Keratinocyte (primary cell): ENCODE measurements around the gene SOX15. TPM values are rescaled to one million over a fixed set of nuclear protein-coding genes. Genes with fewer than 3 reads are reported as not detected.

Experiments used
- DNase-seq: peaks from one replicate; pipeline ENCODE4 v3.0.0-alpha.2; 2011; ENCODE audit warnings: low read depth, missing footprints, low spot score
- FAIRE-seq: peaks from 2 replicates; lab custom pipeline; 2011; peaks lifted over from hg19 to GRCh38; lab: Jason Lieb, UNC
- H2AFZ ChIP-seq: 2 replicates; pipeline ENCODE4 v1.6.0; 2012; ENCODE audit warnings: low read length, control low read depth, inconsistent platforms; ENCODE audit not compliant: control insufficient read depth
- H3K27ac ChIP-seq: 2 replicates; pipeline ENCODE4 v1.5.1; 2011; ENCODE audit warnings: low read length; ENCODE audit not compliant: control insufficient read depth, insufficient read depth
- H3K27me3 ChIP-seq: 3 replicates; pipeline ENCODE4 v1.6.0; 2011; ENCODE audit warnings: low read length; ENCODE audit not compliant: control insufficient read depth, insufficient read depth; ENCODE audit errors: extremely low read depth
- H3K36me3 ChIP-seq, 2 experiments: 2 replicates in 1 of 2; 3 replicates in 1 of 2; pipeline ENCODE4 v1.5.1; 2011; ENCODE audit warnings: low read length in 2 of 2, mild to moderate bottlenecking in 1 of 2; ENCODE audit not compliant: control insufficient read depth in 2 of 2, insufficient read depth in 2 of 2; ENCODE audit errors: extremely low read depth in 1 of 2
- H3K4me1 ChIP-seq: 3 replicates; pipeline ENCODE4 v1.5.1; 2011; ENCODE audit warnings: low read length; ENCODE audit not compliant: control insufficient read depth, insufficient read depth; ENCODE audit errors: extremely low read depth
- H3K4me2 ChIP-seq: 3 replicates; pipeline ENCODE4 v1.6.0; 2011; ENCODE audit warnings: low read depth, low read length; ENCODE audit not compliant: control insufficient read depth, insufficient read depth; ENCODE audit errors: extremely low read depth
- H3K4me3 ChIP-seq, 3 experiments: fragments of 200-600 bp in 1 of 3; sonication (generic) in 1 of 3; 2 replicates in 2 of 3; 3 replicates in 1 of 3; pipeline ENCODE4 v1.5.1; 2011 to 2016; ENCODE audit warnings: low read length in 3 of 3, mild to moderate bottlenecking in 3 of 3, control low read depth in 2 of 3, inconsistent platforms in 1 of 3, low read depth in 1 of 3, mixed read lengths in 1 of 3, mixed run types in 1 of 3, moderate library complexity in 1 of 3; ENCODE audit not compliant: control insufficient read depth in 2 of 3, insufficient read depth in 2 of 3; ENCODE audit errors: extremely low read depth in 1 of 3
- H3K79me2 ChIP-seq: 2 replicates; pipeline ENCODE4 v1.6.0; 2012; ENCODE audit warnings: low read length; ENCODE audit not compliant: control insufficient read depth, insufficient read depth
- H3K9ac ChIP-seq: 3 replicates; pipeline ENCODE4 v1.6.0; 2011; ENCODE audit warnings: low read length; ENCODE audit not compliant: control insufficient read depth, insufficient read depth; ENCODE audit errors: extremely low read depth
- H3K9me1 ChIP-seq: 3 replicates; pipeline ENCODE4 v1.6.0; 2011; ENCODE audit warnings: low read length; ENCODE audit not compliant: control insufficient read depth, insufficient read depth; ENCODE audit errors: extremely low read depth
- H3K9me3 ChIP-seq: 2 replicates; pipeline ENCODE4 v1.5.1; 2012; ENCODE audit warnings: low read depth, low read length; ENCODE audit not compliant: control insufficient read depth
- H4K20me1 ChIP-seq: 3 replicates; pipeline ENCODE4 v1.6.0; 2011; ENCODE audit warnings: low read length; ENCODE audit not compliant: control insufficient read depth, insufficient read depth; ENCODE audit errors: extremely low read depth
- EZH2 ChIP-seq: IDR thresholded peaks from one replicate; pipeline ENCODE4 v1.6.1; 2012; ENCODE audit warnings: inconsistent platforms, mild to moderate bottlenecking, low read length, moderate library complexity
- dilution Hi-C: fragments of 300-500 bp; cut with MboI; formaldehyde crosslinking; loops from one replicate; pipeline ENCODE4 v1.7.0; 2020; ENCODE audit warnings: low sequenced_read_pairs; ENCODE audit not compliant: extremely low pct_ligation_motif_present
- polyA plus RNA-seq, 5 experiments: library from polyadenylated mRNA; depleted of rRNA in 3 of 5; stranded (reverse) in 3 of 5; stranded (forward) in 1 of 5; unstranded in 1 of 5; fragments of >200 nt; gene quantifications; 1 replicate in 1 of 5; 2 replicates in 3 of 5; 3 replicates in 1 of 5; pipeline versions ENCODE4 v1.2.1 to v1.2.3, GENCODE V29; 2011 to 2012; ENCODE audit warnings: missing spikeins in 2 of 5, low read depth in 1 of 5, low replicate concordance in 1 of 5
- TF ChIP-seq, protein P1 (sequence below), 3 experiments: IDR thresholded peaks in 1 of 3; conservative IDR thresholded peaks in 1 of 3; optimal IDR thresholded peaks in 1 of 3; 2 replicates in 2 of 3; 3 replicates in 1 of 3; pipeline versions ENCODE3 to v1.5.1; 2011; ENCODE audit warnings: low read length in 3 of 3, mild to moderate bottlenecking in 3 of 3, moderate library complexity in 2 of 3, control low read depth in 1 of 3, inconsistent platforms in 1 of 3; ENCODE audit not compliant: insufficient read depth in 2 of 3; ENCODE audit errors: extremely low read depth in 1 of 3

Gene SOX15
- polyA plus RNA-seq, 1 donor (not counting 4 experiments of a cell fraction or from before 2014, with no cell fraction given), result 86.2 TPM

DNA sequence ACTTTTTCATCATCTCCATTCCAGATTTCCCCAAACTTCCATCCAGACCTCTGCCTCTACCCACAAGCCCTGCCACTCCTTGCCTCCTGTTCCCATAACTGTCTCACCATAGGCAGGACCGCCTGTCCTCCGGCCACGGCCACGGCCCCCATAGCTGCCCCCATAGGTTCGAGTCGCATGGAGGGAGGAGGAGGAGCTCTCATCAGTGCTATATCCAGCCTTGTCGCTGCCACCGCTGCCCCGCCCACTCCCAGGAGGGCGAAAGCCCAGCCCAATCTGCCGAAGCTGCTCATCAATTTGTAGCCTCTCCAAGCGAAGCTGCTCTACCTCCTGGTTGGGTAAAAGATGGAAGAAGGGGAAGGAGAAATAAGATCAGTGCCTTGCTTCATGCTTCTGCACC is 3.4 kb upstream of the SOX15 start:
- Histone ChIP-seq H3K4me1 (peaks cover 16% of the 10 kb centered on the region), H3K27me3 (no peaks in the 10 kb centered on the region), H3K36me3 (peaks cover 37 to 43% of the 10 kb centered on the region in 2 experiments), H3K79me2 (peaks cover 11% of the 10 kb centered on the region), H3K27ac (no peak overlapping the region), H2AFZ (no peak overlapping the region), H3K4me3 (no peak overlapping the region), H3K9ac (no peak overlapping the region), H3K4me2 (no peak overlapping the region), H4K20me1 (no peaks in the 10 kb centered on the region), H3K9me1 (no peaks in the 10 kb centered on the region), H3K9me3 (no peaks in the 10 kb centered on the region)
- FAIRE-seq (no peak), DNase-seq (no peak)
- TF ChIP-seq EZH2, result no peak
- TF ChIP-seq, protein P1, sequence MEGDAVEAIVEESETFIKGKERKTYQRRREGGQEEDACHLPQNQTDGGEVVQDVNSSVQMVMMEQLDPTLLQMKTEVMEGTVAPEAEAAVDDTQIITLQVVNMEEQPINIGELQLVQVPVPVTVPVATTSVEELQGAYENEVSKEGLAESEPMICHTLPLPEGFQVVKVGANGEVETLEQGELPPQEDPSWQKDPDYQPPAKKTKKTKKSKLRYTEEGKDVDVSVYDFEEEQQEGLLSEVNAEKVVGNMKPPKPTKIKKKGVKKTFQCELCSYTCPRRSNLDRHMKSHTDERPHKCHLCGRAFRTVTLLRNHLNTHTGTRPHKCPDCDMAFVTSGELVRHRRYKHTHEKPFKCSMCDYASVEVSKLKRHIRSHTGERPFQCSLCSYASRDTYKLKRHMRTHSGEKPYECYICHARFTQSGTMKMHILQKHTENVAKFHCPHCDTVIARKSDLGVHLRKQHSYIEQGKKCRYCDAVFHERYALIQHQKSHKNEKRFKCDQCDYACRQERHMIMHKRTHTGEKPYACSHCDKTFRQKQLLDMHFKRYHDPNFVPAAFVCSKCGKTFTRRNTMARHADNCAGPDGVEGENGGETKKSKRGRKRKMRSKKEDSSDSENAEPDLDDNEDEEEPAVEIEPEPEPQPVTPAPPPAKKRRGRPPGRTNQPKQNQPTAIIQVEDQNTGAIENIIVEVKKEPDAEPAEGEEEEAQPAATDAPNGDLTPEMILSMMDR (optimal IDR thresholded peaks at IDR 0.05 in 1 of 3, IDR thresholded peaks at IDR 0.05 in 1 of 3, conservative IDR thresholded peaks at IDR 0.05 in 1 of 3; ENCODE audit: extremely low read depth in 1 of 3, insufficient read depth in 2 of 3, low read length in 3 of 3), result no peak
- dilution Hi-C loops, result no loop called here

DNA sequence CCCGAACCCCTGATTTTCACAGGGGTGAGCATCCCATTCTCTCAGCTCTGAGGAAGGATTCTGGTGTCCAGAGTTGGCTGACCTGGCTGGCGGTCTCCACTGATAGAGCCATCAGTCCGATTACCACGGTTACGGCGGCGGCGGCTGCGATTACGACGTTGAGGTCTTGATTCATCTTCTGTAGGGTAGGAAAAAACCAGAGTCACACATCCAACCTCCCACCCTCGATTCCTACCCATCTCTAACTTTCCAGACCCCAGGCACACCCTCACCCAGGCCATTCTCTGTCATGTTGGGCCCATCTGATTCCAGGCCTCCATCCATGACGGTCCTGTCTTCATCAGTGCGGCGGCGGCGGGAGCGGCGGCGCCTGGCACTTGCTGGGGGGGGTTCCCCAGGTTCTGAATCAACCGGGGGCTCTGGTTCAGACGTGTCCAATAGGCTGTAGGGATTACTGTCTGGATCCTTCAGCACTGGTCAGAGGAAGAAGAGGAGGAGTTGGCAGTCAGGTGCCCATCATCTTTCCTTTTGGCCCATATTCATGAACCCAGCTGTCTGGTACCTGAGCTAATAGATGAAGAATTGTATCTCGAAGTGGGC is 2.6 kb upstream of the SOX15 start:
- peaks cover 40 to 43% of the 10 kb centered on the region in 2 experiments for H3K36me3 ChIP-seq
- H3K4me3 ChIP-seq, result no peak overlapping the region
- H3K9me3 ChIP-seq, result no peaks in the 10 kb centered on the region
- H3K4me2 ChIP-seq, result no peak overlapping the region
- dilution Hi-C loops, result no loop called here
- no peak overlapping the region for H3K27ac ChIP-seq
- no peak for FAIRE-seq
- no peaks in the 10 kb centered on the region for H4K20me1 ChIP-seq
- no peak overlapping the region for H2AFZ ChIP-seq
- no peak overlapping the region for H3K9ac ChIP-seq
- H3K9me1 ChIP-seq, result no peaks in the 10 kb centered on the region
- H3K79me2 ChIP-seq, result peaks cover 18% of the 10 kb centered on the region
- H3K4me1 ChIP-seq, result peaks cover 19% of the 10 kb centered on the region
- no peak for TF ChIP-seq EZH2
- TF ChIP-seq, protein P1 (optimal IDR thresholded peaks at IDR 0.05 in 1 of 3, IDR thresholded peaks at IDR 0.05 in 1 of 3, conservative IDR thresholded peaks at IDR 0.05 in 1 of 3; ENCODE audit: extremely low read depth in 1 of 3, insufficient read depth in 2 of 3, low read length in 3 of 3), result no peak
- H3K27me3 ChIP-seq, result no peaks in the 10 kb centered on the region
- no peak for DNase-seq
